ENCODE measurements around the gene GSTM2.
"Not testable (repeated sequence)": the region's sequence is repeated elsewhere in the genome, so short reads cannot be mapped to it uniquely, and the experiment has no call there.

Gene GSTM2

DNA sequence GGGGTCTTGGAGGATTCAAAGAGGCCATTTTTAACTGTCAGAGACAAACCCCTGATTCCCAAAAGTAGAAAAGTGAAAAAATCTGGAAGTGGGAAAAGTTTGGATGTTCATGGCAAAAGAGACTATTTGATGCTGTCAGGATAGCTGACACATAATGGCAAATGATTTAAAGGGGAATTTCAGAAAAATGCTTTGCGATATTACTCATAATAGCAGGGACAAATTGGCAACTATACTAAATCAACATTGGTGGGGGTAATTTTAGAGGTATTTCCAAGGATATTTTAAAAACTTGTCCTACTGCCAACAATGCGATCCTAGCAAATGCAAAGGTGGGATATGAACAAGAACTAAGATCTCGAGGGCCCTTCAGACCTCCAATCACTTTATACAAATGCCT, 17.2 kb upstream of the GSTM2 start:
- DNase-seq: no peak

DNA sequence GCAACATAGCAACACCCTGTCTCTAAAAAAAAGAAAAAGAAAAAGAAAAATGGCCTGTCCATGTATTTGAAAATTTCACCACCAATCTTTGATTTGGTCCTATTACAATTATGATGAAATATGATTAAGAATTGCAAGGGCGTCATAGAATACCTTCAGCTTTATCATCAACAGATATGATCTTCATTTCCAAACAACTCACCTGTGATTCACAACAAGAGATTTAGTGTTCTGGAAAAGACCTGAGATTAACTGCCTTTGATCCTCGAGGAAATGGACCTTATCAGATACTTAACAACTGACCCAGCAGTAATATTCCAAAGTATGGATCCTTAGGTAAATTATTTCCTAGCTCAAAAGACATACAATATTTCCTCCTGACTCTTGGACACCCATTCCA, 15.5 kb upstream of the GSTM2 start:
- no peak for DNase-seq

DNA sequence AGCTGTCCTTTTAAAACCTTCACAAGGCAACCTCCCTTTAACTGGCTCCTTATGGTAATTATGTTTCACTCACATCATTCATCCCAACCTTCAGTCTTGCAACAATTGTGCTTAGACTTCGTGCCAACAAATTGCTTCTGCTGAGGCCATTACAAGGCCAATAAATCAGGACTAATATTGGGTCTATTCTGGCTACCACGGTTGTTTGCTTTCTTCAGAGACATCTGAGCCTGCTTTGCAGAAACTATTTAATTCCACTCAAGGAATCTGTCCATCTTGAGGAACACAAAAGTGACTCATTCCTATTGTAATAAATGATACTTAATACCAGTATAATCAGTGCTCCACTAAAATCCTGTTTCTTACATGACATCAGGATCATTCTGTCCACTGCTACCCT, 14.6 kb upstream of the GSTM2 start:
- no peak for DNase-seq

DNA sequence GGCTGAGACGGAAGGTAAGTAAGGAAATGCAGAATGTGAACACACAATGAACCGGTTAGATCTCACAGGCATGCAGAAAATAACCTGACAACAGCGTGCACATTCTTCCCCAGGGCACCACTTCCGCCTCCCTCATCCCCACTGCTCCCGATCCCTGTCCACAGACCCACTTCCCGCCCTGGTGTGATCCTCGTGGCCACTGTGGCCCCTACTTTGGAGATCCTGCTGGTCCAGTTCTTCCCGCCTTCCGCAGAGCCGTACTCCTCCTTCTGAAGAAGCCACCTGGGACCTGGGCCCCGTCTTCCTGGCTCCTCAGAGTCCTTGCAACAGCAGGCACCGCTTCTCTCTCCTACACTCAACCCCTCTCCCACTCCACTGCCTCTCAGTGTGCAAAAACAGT, 13.3 kb upstream of the GSTM2 start:
- no peak for DNase-seq

DNA sequence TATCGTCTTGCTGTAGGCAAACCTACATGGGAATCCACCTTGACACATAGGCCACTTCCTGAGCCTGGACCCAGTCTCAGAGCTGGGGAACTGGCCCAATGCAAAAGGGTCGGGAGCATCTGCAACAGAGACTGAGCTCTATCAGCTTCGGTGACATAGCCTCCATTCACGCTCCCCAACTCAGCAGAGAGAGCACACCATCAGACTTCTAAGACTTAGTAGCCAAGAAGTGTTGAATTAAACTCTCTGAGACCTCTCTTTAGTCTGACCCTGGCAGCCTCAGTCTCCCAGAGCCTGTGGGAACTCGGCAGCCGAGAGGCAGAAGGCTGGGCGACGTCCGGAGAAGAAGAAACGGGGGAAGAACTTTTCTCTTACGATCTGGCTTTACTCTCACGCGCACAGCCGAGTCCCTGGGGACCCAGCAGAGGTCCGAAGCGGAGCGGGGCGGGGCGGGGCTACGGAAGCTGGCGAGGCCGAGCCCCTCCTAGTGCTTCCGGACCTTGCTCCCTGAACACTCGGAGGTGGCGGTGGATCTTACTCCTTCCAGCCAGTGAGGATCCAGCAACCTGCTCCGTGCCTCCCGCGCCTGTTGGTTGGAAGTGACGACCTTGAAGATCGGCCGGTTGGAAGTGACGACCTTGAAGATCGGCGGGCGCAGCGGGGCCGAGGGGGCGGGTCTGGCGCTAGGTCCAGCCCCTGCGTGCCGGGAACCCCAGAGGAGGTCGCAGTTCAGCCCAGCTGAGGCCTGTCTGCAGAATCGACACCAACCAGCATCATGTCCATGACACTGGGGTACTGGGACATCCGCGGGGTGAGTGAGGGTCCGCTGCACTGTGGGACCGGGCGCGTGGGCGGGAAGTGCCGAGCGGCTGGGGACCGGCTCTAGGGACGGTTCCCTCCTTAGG, 12.0 kb upstream of the GSTM2 start, which contains the start of gene GSTM4:
Gene GSTM4 (plus strand): TSS at position 485 of the 905 bp plus-strand sequence. CDS start 291 bp downstream, at position 776.
- peak; percentile 91 for DNase-seq

DNA sequence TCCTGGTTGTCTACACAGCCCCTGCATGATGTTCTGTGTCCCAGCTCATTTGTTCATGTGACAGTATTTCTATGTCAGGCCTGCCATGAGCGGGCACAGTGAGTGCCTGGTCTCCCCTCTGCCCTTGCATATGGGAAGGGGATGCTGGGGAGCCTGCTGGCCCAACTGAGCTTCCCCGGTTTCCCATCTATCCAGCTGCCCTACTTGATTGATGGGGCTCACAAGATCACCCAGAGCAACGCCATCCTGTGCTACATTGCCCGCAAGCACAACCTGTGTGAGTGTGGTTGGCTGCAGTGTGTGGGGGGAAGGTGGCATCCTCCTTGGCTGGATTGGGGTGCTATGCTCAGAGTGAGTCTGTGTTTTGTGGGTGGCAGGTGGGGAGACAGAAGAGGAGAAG, 10.5 kb upstream of the GSTM2 start:
- DNase-seq: no peak

DNA sequence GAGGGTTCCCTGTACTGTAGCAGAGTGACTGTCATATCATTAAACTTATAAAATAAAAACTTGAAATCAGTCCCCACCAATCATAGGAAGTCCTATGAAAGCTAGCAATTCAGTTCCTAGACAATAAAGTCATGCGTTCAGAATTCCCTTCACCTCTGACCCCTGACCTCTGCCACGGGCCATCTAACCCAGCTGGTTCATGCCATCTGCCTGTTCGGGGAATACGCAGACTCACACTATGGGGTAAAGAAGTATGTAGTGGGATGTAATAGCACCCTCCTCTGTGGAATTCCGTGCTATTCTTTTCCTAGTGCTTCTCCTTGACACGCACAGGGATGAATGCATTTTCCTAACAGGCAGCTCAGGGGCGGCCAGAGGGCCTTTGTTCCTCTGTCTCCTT, 9.9 kb upstream of the GSTM2 start:
- no peak for DNase-seq

DNA sequence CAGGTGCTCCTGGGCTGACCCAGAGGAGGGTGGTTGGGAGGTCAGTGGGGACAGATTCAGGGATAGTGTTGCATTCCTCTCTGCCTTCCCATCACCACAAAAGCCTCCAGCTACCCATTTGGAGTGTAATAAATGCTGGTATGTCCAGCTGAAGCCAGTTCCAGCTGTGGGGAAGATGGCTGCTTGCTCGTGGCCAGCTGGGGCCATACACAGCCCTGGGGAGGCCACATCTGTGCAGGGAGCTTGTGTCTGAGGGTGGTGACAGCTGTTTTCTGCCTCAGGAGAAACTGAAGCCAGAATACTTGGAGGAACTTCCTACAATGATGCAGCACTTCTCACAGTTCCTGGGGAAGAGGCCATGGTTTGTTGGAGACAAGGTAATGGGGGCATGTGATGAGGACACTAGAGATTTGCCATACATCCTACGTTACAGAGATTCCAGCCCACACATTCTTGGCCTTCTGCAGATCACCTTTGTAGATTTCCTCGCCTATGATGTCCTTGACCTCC, 9.3 kb upstream of the GSTM2 start:
- DNase-seq: no peak

DNA sequence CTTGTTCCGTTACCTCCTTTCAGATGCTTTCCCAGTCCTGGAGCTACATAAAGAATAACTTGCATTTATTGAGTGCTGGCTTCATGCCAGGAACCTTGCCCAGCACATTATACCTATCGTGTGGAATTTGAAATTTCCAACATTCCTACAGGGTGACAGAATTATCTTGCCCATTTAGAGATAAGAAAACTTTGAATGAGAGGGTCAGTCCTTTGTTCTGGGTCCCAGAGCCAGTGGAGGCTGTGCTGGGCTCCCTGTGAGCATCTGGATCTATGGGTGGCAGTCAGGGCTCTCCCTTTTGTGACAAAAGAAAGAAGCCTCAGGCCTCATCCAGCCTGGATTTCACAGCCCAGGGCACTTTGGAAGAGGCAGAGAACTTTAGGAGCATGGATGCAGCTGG, 8.7 kb upstream of the GSTM2 start:
- no peak for DNase-seq

DNA sequence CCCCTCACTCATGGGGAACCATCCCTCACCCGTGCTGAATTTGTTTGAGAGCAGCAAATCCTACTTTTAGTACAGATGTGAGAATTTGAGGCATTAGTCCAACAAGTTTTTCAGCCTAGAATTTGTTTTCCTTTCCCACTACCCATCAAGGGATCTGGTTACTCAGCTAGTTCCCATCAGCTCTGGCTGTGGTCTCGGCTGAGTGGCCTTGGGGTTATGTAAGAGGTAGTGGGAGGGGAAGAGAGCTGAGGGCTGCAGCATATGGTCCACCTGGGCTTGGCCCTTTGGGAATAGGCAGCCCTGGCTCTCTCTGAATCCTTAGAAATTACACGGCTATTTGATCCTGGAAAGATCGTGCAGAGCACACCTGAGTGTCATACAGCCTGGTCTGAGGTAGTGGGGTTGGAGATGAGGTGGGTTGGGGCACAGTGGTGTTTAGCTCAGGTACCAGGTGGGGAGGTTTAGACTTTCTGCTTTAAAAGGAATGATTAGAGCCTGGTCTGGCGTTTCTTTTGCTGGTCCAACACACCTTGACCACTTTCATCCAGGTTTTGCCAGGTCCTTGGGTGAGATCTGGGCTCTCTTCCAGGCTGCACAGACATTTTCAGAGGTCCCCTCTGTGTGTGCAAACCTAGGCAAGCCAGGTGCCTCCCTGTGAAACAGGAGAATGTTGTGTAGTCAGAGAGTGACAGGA, 7.7 kb upstream of the GSTM2 start:
- no peak for DNase-seq

DNA sequence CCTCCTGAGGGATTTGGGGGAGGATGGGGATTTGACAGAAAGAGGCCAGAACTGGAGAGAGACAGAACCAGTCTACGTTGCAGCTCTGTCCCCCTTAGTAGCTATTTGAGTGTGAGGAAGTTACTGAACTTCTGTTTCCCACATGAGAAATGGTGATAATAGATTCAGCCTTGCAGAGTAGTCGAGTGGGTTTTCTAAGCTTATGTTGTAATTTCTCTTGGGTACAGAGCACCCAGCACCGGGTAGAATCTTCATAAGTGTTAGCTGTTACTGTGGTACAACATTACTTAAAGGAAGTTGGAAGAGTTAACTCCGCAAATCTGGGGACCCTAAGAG, 7.2 kb upstream of the GSTM2 start:
- DNase-seq: not testable (repeated sequence)

DNA sequence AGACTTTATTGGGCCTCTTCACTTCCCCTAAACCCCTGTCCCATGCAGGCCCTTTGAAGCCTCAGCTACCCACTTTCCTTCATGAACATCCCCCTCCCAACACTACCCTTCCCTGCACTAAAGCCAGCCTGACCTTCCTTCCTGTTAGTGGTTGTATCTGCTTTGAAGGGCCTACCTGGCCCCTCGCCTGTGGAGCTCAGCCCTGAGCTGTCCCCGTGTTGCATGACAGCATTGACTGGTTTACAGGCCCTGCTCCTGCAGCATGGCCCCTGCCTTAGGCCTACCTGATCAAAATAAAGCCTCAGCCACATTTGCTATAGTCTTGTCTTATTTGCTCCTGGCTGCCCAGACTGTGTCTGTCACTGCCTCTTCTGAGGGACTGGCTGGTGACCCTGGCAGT, 6.5 kb upstream of the GSTM2 start:
- no peak for DNase-seq

DNA sequence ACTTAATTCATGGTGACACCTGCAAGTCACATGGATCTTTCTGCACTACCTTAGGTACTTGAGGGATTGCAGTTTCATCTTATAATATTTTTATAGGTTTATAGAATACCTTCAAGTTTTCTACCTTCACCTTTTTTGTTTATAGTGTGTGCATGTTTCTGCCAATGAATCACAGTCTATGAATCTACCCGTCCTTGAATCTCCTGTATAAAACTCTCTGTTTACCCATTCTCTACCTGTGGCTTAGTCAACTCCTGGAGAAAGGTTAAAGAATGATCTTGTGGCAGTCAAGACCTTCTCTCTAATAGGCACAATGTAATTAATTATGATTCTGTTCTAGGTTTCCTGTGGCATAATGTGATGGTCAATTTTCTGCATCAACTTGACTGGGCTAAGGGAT, 3.2 kb upstream of the GSTM2 start:
- no peak for DNase-seq

DNA sequence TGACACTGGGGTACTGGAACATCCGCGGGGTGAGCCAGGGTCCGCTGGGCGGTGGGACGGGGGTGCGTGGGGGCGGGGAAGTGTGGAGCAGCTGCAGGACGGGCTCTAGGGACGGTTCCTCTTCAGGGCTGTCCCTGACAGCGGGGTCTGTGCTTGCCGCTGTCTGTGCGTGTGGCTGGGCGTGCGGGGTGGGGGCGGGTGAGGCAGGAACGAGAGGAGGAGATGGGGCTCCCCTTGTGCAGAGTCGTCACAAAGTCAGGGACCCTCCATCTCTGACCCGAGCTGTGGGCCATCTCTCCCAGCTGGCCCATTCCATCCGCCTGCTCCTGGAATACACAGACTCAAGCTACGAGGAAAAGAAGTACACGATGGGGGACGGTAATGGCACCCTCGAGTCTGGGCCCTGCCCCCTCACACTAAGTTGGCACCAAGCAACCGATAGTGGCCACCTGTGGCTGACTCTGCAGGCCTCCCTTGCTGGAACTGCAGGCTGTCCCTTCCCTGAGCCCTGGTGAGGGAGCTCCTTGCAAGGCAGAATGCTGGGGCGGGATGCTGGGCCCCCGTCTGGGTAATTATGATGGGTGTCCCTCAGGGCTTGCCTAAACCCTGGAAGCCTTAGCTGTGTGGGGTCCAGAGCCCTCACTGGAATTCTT, 392 bp downstream of the GSTM2 start:
- no peak for DNase-seq

DNA sequence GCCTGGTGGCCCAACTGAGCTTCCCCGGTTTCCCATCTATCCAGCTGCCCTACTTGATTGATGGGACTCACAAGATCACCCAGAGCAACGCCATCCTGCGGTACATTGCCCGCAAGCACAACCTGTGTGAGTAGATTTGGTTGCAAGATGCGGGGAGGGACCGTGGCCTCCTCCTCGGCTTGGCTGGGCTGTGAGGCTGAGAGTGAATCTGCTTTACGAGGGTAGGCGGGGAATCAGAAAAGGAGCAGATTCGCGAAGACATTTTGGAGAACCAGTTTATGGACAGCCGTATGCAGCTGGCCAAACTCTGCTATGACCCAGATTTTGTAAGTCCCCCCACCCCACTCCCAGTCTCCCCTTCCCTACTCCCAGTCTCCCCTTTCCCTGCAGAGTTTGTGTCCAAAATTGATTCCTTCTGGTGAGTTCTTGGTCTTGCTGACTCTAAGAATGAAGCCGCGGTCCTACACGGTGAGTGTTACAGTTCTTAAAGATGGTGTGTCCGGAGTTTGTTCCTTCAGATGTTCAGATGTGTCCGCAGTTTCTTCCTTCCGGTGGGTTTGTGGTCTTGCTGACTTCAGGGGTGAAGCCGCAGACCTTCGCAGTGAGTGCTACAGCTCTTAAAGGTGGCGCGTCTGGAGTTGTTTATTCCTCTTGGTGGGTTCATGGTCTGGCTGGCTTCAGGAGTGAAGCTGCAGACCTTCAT, 1.5 kb downstream of the GSTM2 start:
- DNase-seq: peak; percentile 0

DNA sequence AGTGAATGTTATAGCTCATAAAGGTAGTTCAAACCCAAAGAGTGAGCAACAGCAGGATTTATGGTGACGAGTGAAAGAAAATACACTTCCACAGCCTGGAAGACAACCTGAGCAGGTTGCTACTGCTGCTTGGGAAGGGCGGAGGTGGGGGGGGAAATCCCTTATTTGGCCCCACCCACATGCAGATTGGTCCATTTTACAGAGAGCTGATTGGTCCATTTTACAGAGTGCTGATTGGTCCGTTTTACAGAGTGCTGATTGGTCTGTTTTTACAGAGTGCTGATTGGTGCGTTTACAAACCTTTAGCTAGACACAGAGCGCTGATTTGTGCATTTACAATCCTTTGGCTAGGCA, 2.1 kb downstream of the GSTM2 start:
- peak; percentile 0 for DNase-seq

DNA sequence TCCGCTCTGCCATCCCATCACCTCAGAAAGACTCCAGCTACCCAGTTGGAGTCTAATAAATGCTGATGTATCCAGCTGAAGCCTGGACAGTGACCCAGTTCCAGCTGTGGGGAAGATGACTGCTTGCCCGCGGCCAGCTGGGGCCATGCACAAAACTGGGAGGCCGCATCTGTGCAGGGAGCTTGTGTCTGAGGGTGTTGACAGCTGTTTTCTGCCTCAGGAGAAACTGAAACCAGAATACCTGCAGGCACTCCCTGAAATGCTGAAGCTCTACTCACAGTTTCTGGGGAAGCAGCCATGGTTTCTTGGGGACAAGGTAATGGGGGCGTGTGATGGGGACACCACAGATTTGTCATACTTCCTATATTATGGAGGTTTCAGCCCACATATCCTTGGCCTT, 3.2 kb downstream of the GSTM2 start:
- DNase-seq: peak; percentile 0

DNA sequence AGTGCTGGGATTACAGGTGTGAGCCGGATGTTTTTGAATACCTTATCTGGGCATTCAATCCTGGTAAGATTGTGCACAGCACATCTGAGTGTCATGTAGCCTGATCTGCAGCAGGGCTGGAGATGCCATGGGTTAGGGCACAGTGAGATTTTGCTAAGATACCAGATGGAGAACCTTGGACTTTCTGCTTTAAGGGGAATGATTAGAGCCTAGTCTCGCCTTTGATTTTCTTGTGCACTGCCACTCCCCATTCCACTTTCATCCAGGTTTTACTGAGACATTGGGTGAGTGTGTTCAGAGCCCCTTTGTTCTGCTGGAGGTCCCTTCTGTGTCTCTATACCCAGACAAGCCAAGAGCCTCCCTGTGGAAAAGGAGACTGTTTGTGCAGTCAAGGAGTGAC, 6.0 kb downstream of the GSTM2 start:
- not testable (repeated sequence) for DNase-seq

DNA sequence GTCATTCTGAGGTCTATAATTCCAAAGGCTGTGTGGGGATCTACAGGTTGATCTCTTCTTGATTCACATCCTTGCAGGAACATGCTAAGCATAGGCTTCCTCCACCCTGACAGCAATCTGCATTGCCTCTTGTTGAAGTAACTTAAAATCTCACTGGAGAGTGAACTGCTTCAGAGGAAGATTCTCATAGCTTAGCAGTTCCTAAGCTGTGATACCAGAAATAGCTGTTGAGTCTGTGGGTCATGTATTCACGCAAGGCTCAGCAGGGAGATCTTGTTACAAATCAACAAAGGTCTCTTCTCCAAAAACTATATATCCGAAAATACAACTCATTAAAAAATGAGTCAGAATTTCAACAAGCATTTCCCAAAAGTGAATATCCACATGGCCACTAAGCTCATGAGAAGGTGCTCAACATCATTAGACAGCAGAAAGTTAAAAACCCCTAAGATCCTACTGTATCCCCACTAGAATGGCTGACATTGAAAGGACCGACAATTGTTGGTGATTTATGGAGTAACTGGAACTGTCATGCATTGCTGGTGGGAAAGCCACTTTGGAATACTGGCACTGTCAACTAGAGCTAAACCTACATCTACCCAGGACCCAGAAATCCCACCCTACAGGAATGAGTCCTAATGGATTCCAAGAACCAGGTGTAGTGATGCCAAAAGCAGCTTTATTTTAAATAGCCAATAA, 9.0 kb downstream of the GSTM2 start:
- not testable (repeated sequence) for DNase-seq

DNA sequence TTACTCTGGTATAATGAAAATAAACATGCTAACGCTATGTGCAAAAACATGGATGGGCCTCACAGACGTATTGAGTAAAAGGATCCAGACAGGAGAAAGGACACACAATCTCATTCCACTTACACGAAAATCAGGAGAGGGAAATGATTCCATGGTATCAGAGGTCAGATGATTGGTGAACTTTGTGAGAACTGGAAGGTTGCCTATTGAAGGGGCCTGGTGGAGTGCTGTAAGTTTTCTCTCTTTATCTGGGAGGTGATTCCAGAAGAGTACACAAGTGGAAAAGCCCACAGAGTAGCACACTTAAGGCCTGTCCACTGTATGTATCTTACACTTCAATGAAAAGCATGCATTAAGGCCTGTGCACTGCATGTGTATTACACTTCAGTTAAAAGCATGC, 9.6 kb downstream of the GSTM2 start:
- DNase-seq: no peak

DNA sequence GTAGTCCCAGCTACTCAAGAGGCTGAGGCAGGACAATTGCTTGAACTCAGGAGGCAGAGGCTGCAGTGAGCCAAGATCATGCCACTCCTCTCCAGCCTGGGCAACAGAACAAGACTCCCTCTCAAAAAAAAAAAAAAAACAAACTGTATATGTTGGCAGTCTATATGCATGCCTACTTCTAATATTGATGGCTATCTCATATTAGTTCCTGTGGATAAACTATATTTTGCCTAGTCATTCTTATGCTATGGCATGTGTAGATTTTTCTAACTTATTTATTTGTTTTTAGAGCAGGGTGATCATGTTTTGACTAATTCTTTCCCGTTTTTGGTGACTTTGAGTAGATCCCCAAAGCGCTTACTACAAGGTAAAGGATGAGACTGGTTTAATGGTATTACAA, 10.8 kb downstream of the GSTM2 start:
- not testable (repeated sequence) for DNase-seq

DNA sequence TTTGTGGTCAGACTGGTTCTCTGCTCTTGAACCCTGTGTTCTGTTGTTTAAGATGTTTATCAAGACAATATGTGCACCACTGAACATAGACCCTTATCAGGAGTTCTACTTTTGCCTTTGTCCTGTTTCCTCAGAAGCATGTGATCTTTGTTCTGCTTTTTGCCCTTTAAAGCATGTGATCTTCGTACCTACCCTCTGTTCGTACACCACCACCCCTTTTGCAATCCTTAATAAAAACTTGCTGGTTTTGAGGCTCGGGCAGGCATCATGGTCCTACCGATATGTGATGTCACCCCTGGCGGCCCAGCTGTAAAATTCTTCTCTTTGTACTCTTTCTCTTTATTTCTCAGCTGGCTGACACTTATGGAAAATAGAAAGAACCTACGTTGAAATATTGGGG, 16.9 kb downstream of the GSTM2 start:
- not testable (repeated sequence) for DNase-seq

All from eye (tissue), 1 donor.